GM12878 (cell line): ENCODE data around the gene SLC12A1. TPM values are rescaled to one million over a fixed set of nuclear protein-coding genes. Genes with fewer than 3 reads are reported as not detected.

ENCODE experiments used
- ATAC-seq: fragments of 200-7000 bp; cut with Tn5 transposase; 3 replicates; pipeline ENCODE4 v1.9.1; 2020; ENCODE audit warnings: mild to moderate bottlenecking, moderate library complexity
- BruUV-seq: library from RNA; stranded (reverse); fragments of 400-500 nt; replicated peaks from 2 replicates; lab custom pipeline; 2021; lab: Mats Ljungman, UMichigan
- CTCF ChIA-PET: fragments of 300-600 bp; sonication (Branson Sonifier 250); formaldehyde crosslinking; extraction: SDS; loops from one replicate; lab custom pipeline; 2021; ENCODE audit warnings: inconsistent platforms; lab: Yijun Ruan, JAX
- POLR2A ChIA-PET: fragments of 350-600 bp; formaldehyde crosslinking; extraction: SDS; loops from one replicate; lab custom pipeline; 2021; ENCODE audit warnings: inconsistent platforms; lab: Charles Lee
- RAD21 ChIA-PET: fragments of 300-600 bp; sonication (Branson Sonifier 250); formaldehyde crosslinking; loops from one replicate; lab custom pipeline; 2023; ENCODE audit warnings: antibody characterized with exemption; ENCODE audit not compliant: unreplicated experiment; lab: Charles Lee
- SMC1A ChIA-PET: fragments of 300-600 bp; sonication (Branson Sonifier 250); formaldehyde crosslinking; loops from one replicate; lab custom pipeline; 2023; ENCODE audit not compliant: unreplicated experiment, uncharacterized antibody; lab: Charles Lee
- DNase-seq: peaks from one replicate; pipeline ENCODE4 v3.0.0-alpha.2; 2011; ENCODE audit warnings: low read depth, low spot score
- FAIRE-seq: peaks from 3 replicates; lab custom pipeline; 2011; peaks lifted over from hg19 to GRCh38; lab: Jason Lieb, UNC
- H2AFZ ChIP-seq: 2 replicates; pipeline ENCODE4 v1.6.0; 2011; ENCODE audit warnings: low read depth, low read length, control low read depth; ENCODE audit not compliant: control insufficient read depth
- H3K27ac ChIP-seq: 2 replicates; pipeline ENCODE4 v1.5.1; 2011; ENCODE audit warnings: control low read depth; ENCODE audit not compliant: control insufficient read depth, insufficient read depth
- H3K27me3 ChIP-seq, 2 experiments: replicated peaks in 1 of 2; 2 replicates each; pipeline versions ENCODE4 v1.6.0 to v1.6.1; 2011; ENCODE audit warnings: low read length in 1 of 2; ENCODE audit not compliant: control insufficient read depth in 2 of 2, insufficient read depth in 2 of 2
- H3K36me3 ChIP-seq, 2 experiments: 2 replicates each; pipeline ENCODE4 v1.5.1; 2011; ENCODE audit warnings: low read length in 1 of 2; ENCODE audit not compliant: control insufficient read depth in 2 of 2, insufficient read depth in 2 of 2
- H3K4me1 ChIP-seq: 2 replicates; pipeline ENCODE4 v1.6.1; 2011; ENCODE audit warnings: mild to moderate bottlenecking, low read length, moderate library complexity, mixed read lengths; ENCODE audit not compliant: control insufficient read depth, insufficient read depth
- H3K4me2 ChIP-seq: 2 replicates; pipeline ENCODE4 v1.6.0; 2011; ENCODE audit warnings: control low read depth; ENCODE audit not compliant: control insufficient read depth, insufficient read depth
- H3K4me3 ChIP-seq: fragments of 200-600 bp; sonication (generic); 2 replicates; pipeline ENCODE4 v1.5.1; 2016
- H3K79me2 ChIP-seq: 2 replicates; pipeline ENCODE4 v1.6.0; 2011; ENCODE audit warnings: low read length; ENCODE audit not compliant: control insufficient read depth, insufficient read depth
- H3K9ac ChIP-seq: 2 replicates; pipeline ENCODE4 v1.8.0; 2011; ENCODE audit warnings: low read length, control low read depth, mixed read lengths; ENCODE audit not compliant: control insufficient read depth, insufficient read depth
- H3K9me3 ChIP-seq: replicated peaks from 3 replicates; pipeline ENCODE4 v1.5.1; 2011; ENCODE audit warnings: mild to moderate bottlenecking, low read length; ENCODE audit not compliant: control insufficient read depth, insufficient read depth
- H4K20me1 ChIP-seq: 2 replicates; pipeline ENCODE4 v1.6.0; 2011; ENCODE audit not compliant: control insufficient read depth, insufficient read depth
- BACH1 ChIP-seq: fragments of 450-650 bp; IDR thresholded peaks from 2 replicates; pipeline ENCODE4 v1.6.1; 2017; ENCODE audit warnings: mild to moderate bottlenecking, borderline replicate concordance
- HDAC6 ChIP-seq: fragments of 200-600 bp; sonication (generic); IDR thresholded peaks from one replicate; pipeline ENCODE4 v1.8.0; 2017; ENCODE audit warnings: antibody characterized with exemption; ENCODE audit not compliant: unreplicated experiment
- HDGF ChIP-seq: fragments of 450-650 bp; IDR thresholded peaks from 2 replicates; pipeline ENCODE4 v1.6.1; 2016; ENCODE audit warnings: antibody characterized with exemption
- IKZF1 ChIP-seq: fragments of 450-650 bp; conservative IDR thresholded peaks from 2 replicates; pipeline ENCODE4 v1.6.1; 2017; ENCODE audit warnings: antibody characterized with exemption, mild to moderate bottlenecking
- JUND ChIP-seq: IDR thresholded peaks from 2 replicates; pipeline ENCODE4 v1.6.1; 2012; ENCODE audit warnings: low read depth, mild to moderate bottlenecking, low read length, improper control_type of control experiment, moderate library complexity
- NR2C2 ChIP-seq: IDR thresholded peaks from 2 replicates; pipeline ENCODE4 v1.6.1; 2011; ENCODE audit warnings: borderline replicate concordance, low read depth; ENCODE audit not compliant: control insufficient read depth, insufficient read length
- RCOR1 ChIP-seq: conservative IDR thresholded peaks from 2 replicates; pipeline ENCODE4 v1.6.1; 2012; ENCODE audit warnings: low read depth, low read length, improper control_type of control experiment
- RUNX3 ChIP-seq: IDR thresholded peaks from 2 replicates; pipeline ENCODE4 v1.6.1; 2012; ENCODE audit warnings: low read length, inconsistent platforms
- WGBS: methylation state at CpG from one replicate; pipeline ENCODE4 v1.1.6; 2016; ENCODE audit warnings: low lambda C conversion rate; ENCODE audit not compliant: insufficient replicate concordance, insufficient coverage; ENCODE audit errors: missing lambda C conversion rate; 5-methylcytosine and 5-hydroxymethylcytosine counted together
- in situ Hi-C: fragments of 300-500 bp; cut with MboI; formaldehyde crosslinking; loops from 9 replicates; pipeline ENCODE4 v1.14.3; 2018; ENCODE audit warnings: mixed read lengths
- intact Hi-C: fragments of 100-400 bp; cut with micrococcal nuclease; formaldehyde crosslinking; loops from one replicate; pipeline ENCODE4 v1.14.2; 2022; ENCODE audit not compliant: unreplicated experiment
- polyA plus RNA-seq, 11 experiments: library from polyadenylated mRNA; depleted of rRNA in 4 of 11; unstranded in 6 of 11; stranded (reverse) in 5 of 11; fragments of >200 nt; fragmentation: Nextera tagmentation in 4 of 11; fragmentation: Illumina TruSeq in 1 of 11; extraction: Ambion mirVana in 4 of 11; extraction: Trizol in 1 of 11; gene quantifications; 1 replicate in 1 of 11; 2 replicates in 10 of 11; pipeline versions ENCODE4 v1.2.1 to v1.2.3, GENCODE V29; 2011 to 2016; ENCODE audit warnings: inconsistent platforms in 2 of 11, missing spikeins in 2 of 11, low read depth in 1 of 11
- total RNA-seq, 4 experiments: library from RNA; depleted of rRNA in 3 of 4; stranded (reverse); fragments of >200 nt in 3 of 4; fragmentation: Illumina TruSeq in 1 of 4; extraction: Trizol in 1 of 4; gene quantifications; 2 replicates each; pipeline versions ENCODE4 v1.2.1 to v1.2.3, GENCODE V29; 2013 to 2021
- TF ChIP-seq, protein P1 (sequence below): fragments of 450-650 bp; IDR thresholded peaks from 2 replicates; pipeline ENCODE4 v1.6.1; 2017; ENCODE audit warnings: antibody characterized with exemption, mild to moderate bottlenecking, moderate library complexity

SLC12A1 gene
- total and polyA plus RNA-seq, 10 of the 15 experiments (the other 5 are each of a cell fraction or from before 2014, with no cell fraction given) = under 0.01 TPM; not detected in 9

- BruUV-seq = no TSS peak
- Histone ChIP-seq H3K27ac (no peak overlapping the region), H4K20me1 (no peaks in the 10 kb centered on the region), H3K4me2 (no peak overlapping the region), H3K4me3 (no peak overlapping the region), H3K27me3 (no peaks in the 10 kb centered on the region), H3K79me2 (no peaks in the 10 kb centered on the region), H2AFZ (no peak overlapping the region), H3K36me3 (no peaks in the 10 kb centered on the region), H3K4me1 (peaks cover 11% of the 10 kb centered on the region; the same call in 1 of the 2 replicates), H3K9ac (no peak overlapping the region), H3K9me3 (no peaks in the 10 kb centered on the region)
- ATAC-seq (no peak), FAIRE-seq (no peak), DNase-seq (no peak)
- WGBS = 91% methylated on average over 7 of the region's 7 CpGs
- ChIA-PET CTCF (interaction anchor here (1.2 kb wide), 1 partner anchor 25 kb away, joined by 3 read pairs; no protein-coding TSS in a partner anchor), SMC1A (interaction anchor here (2.1 kb wide), 1 partner anchor 29 kb away, joined by 5 read pairs; no protein-coding TSS in a partner anchor), POLR2A (no interaction called here), RAD21 (interaction anchor here (1.6 kb wide), 1 partner anchor 29 kb away, joined by 3 read pairs; no protein-coding TSS in a partner anchor)
- TF ChIP-seq BACH1 = no peak
- TF ChIP-seq HDGF = no peak
- no peak for TF ChIP-seq RCOR1
- TF ChIP-seq RUNX3 = no peak
- TF ChIP-seq, protein P1, sequence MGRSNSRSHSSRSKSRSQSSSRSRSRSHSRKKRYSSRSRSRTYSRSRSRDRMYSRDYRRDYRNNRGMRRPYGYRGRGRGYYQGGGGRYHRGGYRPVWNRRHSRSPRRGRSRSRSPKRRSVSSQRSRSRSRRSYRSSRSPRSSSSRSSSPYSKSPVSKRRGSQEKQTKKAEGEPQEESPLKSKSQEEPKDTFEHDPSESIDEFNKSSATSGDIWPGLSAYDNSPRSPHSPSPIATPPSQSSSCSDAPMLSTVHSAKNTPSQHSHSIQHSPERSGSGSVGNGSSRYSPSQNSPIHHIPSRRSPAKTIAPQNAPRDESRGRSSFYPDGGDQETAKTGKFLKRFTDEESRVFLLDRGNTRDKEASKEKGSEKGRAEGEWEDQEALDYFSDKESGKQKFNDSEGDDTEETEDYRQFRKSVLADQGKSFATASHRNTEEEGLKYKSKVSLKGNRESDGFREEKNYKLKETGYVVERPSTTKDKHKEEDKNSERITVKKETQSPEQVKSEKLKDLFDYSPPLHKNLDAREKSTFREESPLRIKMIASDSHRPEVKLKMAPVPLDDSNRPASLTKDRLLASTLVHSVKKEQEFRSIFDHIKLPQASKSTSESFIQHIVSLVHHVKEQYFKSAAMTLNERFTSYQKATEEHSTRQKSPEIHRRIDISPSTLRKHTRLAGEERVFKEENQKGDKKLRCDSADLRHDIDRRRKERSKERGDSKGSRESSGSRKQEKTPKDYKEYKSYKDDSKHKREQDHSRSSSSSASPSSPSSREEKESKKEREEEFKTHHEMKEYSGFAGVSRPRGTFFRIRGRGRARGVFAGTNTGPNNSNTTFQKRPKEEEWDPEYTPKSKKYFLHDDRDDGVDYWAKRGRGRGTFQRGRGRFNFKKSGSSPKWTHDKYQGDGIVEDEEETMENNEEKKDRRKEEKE = no peak
- no peak for TF ChIP-seq HDAC6
- TF ChIP-seq NR2C2 = no peak
- TF ChIP-seq JUND = no peak
- TF ChIP-seq IKZF1 = no peak
- in situ Hi-C loops (no loop called here), intact Hi-C loops (no loop called here)
These were observed 117.2 kb downstream of the SLC12A1 start for GRCh38 chr15:48323294-48323693.
